GM18867 (cell line): ENCODE results near the gene FHIT.
"Not testable (repeated sequence)": the region's sequence is repeated elsewhere in the genome, so short reads cannot be mapped to it uniquely, and the experiment has no call there.

Experiments
- ATAC-seq: cut with Tn5 transposase; IDR thresholded peaks from one replicate; pipeline ENCODE4 v1.9.1; 2021; ENCODE audit warnings: mild to moderate bottlenecking, moderate library complexity; ENCODE audit not compliant: unreplicated experiment

The FHIT gene

DNA sequence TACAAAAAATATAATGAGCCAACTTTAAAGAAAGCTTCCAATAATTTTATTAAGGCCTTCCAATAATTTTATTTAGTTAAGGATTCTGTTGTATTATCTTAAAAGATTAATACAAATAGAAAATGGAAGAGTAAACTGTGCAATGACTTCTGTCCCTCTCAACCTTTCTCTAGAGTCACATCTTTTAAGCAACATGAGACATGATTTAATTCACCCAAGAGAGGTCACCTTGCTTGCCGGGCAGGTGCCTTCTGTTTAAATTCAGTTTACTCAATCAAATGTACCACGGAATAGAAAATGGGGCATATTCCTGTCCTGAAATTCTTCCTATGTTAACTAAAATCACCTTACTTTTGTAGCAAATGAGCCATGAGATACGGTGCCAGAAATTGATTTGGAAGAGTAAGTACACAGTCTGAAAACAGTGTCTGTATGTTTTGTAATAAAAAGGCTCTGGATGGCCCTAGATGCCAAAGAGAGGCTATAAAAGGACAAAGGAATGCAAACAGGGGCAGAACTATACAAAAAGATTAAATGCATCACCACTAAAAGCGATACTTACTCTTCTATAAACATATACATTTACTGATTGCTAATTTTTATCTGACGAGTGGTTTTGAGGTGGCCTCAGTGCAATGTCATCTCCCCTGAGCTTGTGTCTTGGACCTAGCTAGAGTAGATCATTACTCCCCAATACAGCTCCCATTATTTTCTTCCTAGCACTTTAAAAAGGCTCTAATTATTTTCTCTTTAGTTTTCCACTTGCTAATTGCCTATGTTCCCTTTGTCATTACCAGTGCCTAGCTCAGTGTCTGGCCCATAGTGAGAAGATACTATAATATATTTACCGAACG, 134.0 kb downstream of the FHIT start:
- no peak for ATAC-seq

DNA sequence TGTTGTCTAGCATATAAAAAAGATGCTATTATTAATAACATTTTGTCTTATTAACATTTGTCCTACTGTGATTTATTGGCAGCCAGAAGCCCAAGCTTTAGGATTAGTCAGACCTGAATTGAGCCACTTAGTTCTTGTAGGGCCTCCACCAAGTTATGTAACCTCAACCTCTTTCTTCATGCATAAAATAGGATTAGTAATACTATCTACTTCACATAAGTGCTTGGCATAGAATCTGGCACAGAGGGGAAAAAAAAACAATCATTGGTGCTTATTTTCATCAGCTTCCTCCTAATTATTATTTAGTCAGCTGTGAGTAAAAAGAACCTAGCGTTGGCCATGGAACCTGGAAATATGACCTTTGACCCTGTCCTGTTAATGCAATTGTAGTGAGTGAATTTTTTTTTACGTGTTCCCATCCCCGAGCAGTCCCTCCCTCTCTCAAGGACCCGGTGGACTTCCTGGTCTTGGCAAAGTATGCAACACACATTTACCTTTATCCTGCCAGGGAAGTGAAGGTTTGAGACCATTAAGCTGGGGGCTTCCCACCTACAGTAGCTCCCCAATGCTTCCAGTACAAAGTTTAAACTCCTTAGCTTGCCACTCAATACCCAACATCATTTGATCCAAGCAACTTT, 136.8 kb downstream of the FHIT start:
- no peak for ATAC-seq

- peak; percentile 79 for ATAC-seq
Measured at GRCh38 chr3:61111825-61112224, 139.4 kb downstream of the FHIT start.

GRCh38 chr3:61110576-61110975, 140.7 kb downstream of the FHIT start:
- peak; percentile 61 for ATAC-seq

DNA sequence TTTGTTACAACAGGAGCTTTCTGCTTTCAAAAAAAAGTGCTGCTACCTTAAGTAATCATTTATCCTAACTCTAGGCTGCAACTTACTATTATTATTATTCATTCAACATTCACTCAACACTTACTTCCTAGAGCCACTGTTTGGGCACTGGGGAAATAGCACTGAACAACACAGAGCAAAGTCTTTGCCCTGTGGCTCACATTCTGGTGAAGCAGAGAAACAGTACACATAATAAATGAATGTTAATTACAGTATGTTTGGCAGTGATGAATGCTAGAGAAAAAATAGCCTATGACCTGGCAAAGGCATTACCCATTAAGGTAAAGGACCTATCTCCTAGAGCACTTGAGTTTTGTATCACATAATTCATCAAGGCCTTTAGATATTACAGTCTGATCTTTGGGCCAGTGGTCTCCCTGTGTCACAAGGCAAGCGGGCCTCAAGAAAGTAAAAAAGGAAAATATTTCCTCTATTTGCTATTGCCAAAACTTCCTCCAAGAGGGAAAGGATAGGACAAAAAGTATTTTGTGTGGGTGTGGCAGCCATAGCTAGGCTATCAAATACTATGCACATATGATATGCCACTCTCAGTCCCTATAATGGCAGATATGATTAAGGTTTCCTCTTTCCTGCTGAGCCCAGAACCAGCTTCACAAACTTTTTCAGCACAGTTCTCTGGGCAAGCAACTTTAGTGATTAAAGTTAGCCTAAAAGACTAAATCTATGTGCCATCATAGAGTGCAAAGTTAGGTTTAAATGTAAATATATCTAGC, 142.8 kb downstream of the FHIT start:
- ATAC-seq, result no peak

DNA sequence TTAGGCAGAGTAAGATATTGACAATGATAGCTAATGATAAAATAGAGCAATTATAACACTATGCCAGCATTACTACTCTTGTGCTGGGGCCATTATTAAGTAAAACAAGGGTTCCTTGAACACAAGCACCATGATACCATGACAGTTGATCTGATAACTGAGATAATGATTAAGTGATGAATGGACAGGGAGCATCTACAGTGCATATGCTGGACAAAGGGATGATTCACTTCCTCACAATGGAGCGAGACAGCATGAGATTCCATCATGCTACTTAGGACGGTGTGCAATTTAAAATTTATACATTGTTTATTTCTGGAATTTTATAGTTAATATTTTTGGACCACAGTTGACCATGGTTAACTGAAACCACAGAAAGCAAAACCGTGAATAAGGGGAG, 156.6 kb downstream of the FHIT start:
- ATAC-seq, result no peak

GRCh38 chr3:61093364-61093763, 157.9 kb downstream of the FHIT start:
- no peak for ATAC-seq

DNA sequence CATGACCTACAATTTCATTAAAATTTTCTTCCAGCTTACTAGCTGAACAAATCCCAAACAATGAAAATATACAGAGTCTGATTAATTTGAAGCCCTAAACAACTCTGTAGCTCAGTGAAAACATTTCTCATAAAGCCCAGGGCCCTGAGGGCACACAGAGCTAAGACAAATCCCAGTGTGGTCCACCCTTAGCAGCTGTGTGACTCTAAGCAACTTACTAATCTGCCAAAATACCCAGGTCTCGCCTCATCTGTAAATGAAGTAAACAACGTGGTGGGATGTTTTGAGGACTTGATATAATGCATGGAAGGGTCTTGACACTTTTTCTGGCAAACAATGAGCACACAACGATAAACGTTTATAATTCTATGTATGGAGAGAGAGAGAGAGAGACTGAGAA, 158.4 kb downstream of the FHIT start:
- no peak for ATAC-seq

DNA sequence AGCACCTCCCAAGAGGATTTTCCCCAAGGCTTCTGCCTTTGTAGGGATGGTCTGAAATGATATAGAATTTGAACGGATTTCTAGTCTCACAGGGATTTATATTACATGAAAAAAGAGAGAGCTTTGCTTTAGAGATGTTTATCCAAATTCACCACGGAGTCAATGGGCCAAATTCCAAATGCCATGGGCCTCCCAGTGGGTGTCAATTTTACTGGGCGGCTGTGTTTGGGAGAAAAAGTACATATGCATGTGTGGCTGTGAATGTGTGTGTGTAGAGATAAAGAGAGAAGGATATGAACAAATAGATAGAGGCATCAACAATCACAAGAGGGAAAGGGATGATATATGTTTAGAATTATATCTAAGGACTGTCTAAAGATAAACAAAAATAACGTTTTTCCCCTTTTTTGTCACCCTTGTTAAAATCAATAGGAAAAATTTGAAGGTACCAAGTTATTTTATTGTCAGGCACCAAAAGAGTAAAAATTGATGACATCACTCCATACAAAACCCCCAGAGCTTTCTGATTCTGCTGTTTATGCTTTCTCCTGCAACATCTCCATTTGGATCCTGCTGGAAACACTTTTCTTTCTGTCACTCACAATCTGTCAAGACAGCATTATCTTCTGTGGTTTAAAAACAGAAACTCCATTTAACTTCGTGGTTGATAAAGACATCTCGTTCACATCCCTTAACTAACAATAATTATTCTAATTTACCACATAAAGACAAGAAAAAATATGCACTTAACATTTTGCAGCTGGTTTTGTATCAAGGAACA, 160.7 kb downstream of the FHIT start:
- no peak for ATAC-seq

DNA sequence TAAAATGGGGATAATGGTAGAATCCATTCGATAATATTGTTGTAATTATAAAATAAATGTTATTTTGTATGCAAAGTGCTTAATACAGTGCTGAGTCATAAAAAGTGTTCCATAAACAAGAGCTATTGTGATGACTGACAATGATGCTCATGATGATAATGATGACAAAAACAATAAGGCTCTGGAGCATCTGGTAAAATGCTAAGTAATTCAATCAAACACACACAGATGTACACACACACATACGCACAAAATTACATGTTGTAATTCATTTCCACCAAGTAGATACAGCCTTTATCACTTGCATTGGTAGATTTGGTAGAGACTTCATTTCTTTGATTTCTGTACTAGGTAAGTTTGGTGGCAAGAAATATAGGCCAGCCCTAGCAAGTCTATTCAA, 163.8 kb downstream of the FHIT start:
- ATAC-seq, result no peak

DNA sequence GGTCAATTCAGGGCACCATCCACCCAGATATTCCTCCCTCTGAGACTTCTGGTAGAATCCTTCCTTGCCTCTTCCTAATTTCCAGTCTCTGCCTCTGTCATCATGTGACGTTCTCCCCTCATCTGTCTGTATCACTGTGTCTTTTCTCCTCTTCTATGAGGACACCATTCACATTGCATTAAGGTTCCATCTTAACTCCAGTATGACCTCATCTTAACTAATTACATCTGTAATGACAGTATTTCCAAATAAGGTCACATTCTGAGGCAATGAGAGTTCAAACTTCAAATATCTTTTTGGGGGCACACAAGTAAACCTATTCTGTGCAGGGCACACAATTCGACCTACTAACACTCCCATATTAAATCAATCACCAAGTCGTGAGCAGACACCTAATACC, 169.7 kb downstream of the FHIT start:
- ATAC-seq, result no peak

DNA sequence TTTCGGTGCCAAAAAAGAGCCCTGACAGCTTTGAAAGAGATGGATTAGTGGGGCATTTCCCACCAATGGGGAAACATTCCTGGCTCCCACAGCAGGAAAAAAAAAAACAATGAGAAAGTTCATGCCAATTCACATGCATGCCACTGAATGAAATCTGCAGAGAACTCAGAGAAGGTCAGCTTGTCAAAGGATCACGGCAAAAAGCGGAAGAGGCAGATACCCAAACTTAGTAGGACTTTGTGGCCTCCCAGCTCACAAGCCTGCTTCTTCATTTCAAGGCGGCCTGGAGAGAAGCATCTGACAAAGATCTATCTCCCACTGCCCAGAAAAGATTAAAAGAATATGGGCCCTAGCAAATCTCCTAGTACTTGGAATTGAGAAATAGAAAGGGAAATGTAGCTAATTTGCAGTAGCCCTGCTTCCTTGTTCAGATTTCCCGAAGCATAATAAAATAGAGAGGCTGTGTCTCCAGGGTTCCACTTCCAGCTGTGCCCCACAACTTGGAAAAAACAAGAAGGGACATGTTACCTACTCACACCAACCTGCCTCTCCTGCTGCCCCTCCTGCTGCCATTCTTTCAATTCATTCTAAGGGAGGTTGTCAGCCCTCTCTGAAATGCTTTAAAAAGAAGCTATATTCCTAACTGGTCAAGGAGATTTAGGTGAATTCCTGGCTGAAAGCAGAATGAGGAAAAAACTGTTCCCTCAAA, 170.4 kb downstream of the FHIT start:
- ATAC-seq, result no peak

- ATAC-seq, result no peak
Measured at GRCh38 chr3:61078048-61078752, 173.1 kb downstream of the FHIT start.

GRCh38 chr3:61077551-61077950, 173.7 kb downstream of the FHIT start:
- no peak for ATAC-seq

DNA sequence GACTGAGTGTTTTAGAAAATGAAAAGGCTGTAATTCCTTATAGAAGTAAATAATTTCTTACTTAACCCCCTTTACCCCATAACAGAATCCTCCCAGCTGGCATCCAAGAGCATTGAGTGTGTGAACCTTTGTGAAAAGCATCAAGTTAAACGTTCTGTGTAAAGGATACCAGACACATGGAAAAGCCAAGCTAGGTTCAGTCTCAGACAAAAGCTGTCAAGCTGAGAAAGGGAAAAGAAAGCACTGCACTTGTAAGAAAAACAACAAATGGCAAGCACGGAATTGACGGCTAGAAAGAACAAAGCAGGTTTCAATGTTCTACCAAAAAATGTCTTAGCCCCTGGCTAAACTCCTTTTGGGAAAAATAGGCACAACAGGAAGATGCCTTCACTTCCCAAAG, 176.5 kb downstream of the FHIT start:
- ATAC-seq, result no peak

DNA sequence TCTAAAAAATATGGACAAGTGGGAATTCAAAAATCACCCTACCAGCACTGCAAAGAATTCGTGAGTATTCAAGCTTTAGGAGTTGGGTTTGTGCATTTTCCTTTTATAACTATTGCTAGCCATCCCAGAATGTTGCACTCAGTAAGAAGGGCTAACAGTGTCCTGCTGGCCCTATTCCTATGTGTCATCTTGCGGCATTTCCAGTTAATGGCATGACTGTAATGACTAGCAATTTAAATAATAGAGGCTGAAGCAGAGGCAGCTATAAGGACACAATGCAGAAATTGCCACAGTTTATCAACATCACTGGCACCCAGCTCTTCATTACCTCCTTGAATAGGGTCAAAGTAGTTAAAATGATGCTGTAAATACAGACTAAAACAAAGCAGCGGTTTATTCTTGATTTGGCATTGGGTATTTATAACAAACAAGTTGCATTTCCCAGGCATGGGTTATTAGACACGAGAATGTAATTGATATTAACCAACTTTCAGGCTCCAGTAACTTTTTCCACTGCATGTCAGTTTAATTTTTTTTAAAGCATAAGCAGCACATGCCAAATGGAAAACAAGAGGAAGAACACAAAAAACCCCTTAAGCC, 177.6 kb downstream of the FHIT start:
- ATAC-seq, result no peak

DNA sequence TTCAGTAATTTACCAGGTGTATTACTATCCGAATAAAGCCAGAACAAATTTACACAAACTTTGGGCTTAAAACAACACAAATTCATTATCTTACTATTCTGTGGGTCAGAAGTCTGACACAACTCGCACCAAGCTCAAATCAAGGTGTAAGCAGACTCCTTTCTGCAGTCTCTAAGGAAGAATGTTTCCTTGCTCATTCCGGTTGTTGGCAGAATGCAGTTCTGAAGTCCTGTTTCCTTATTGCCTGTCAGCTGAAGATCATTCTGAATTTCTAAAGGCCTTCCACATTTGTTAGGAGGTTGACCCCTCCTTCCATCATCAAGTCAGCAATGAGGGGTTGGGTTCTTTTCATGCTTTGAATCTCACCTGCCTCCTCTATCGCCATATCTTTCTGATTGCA, 183.2 kb downstream of the FHIT start:
- ATAC-seq, result no peak

- no peak for ATAC-seq
Measured at GRCh38 chr3:61066800-61067199, 184.5 kb downstream of the FHIT start.

- ATAC-seq, result not testable (repeated sequence)
Measured at GRCh38 chr3:61066222-61066621, 185.0 kb downstream of the FHIT start.
